ENCODE measurements around the gene MRPS23. TPM values are rescaled to one million over a fixed set of nuclear protein-coding genes. Genes with fewer than 3 reads are reported as not detected.

MRPS23 gene
- total RNA-seq, 5 donors from 2014 or later (not counting 1 experiment from before 2014, with no cell fraction given): 13.3 to 32.3 (median 25.2) TPM

GRCh38 chr17:57880086-57880456 is 30.2 kb upstream of the MRPS23 start:
- Histone ChIP-seq H3K27ac (ENCODE audit: low read length) (no peak overlapping the region), H3K4me1 (ENCODE audit: control insufficient read depth in 1 of 2, extremely low read depth in 1 of 2, insufficient read depth in 2 of 2, low read length in 2 of 2) (peaks cover 0 to 6% of the 10 kb centered on the region in 2 experiments), H3K4me3 (ENCODE audit: control insufficient read depth in 1 of 2, extremely low read depth in 1 of 2, low read length in 1 of 2) (no peak overlapping the region), H3K36me3 (ENCODE audit: control insufficient read depth in 2 of 2, extremely low read depth in 1 of 2, insufficient read depth in 1 of 2, low read length in 1 of 2) (no peaks in the 10 kb centered on the region), H3K27me3 (replicated peaks in 1 of 2; ENCODE audit: control insufficient read depth in 2 of 2, extremely low read depth in 1 of 2, insufficient read depth in 2 of 2, low read length in 1 of 2) (peaks cover 0 to 22% of the 10 kb centered on the region in 2 experiments), H3K9me3 (no peaks in the 10 kb centered on the region)
- Mint-ChIP-seq H3K4me1 (peaks cover 10 to 18% (median 13%) of the 10 kb centered on the region in 3 donors), H3K4me3 (no peak overlapping the region), H3K27me3 (peaks cover 0 to 7% of the 10 kb centered on the region in 2 donors), H3K9me3 (peaks cover 0 to 4% (median 0%) of the 10 kb centered on the region in 3 donors), H3K36me3 (no peaks in the 10 kb centered on the region), H3K27ac (no peak overlapping the region)
- CTCF ChIA-PET: no interaction called here
- DNase-seq: peak in 1 of 35 experiments; percentile 24
- peak; percentile 60 to 92 (median 83) for ATAC-seq (replicated peaks in 1 of 4)
- POLR2A ChIA-PET: interaction anchor here in 1 of 2 donors (0.5 kb wide), 1 partner anchor 52 kb away, joined by 5 read pairs; no protein-coding TSS in a partner anchor
- 12% methylated on average over 7 of the region's 8 CpGs for WGBS (ENCODE audit: insufficient coverage)

- no peak overlapping the region for H3K4me3 ChIP-seq (ENCODE audit: control insufficient read depth in 1 of 2, extremely low read depth in 1 of 2, low read length in 1 of 2)
- H3K27me3 ChIP-seq (replicated peaks in 1 of 2; ENCODE audit: control insufficient read depth in 2 of 2, extremely low read depth in 1 of 2, insufficient read depth in 2 of 2, low read length in 1 of 2): peaks cover 0 to 25% of the 10 kb centered on the region in 2 experiments
- Mint-ChIP-seq H3K9me3 (peaks cover 0 to 4% (median 0%) of the 10 kb centered on the region in 3 donors), H3K27me3 (peaks cover 0 to 10% of the 10 kb centered on the region in 2 donors), H3K27ac (no peak overlapping the region), H3K4me3 (no peak overlapping the region), H3K4me1 (peaks cover 10 to 18% (median 15%) of the 10 kb centered on the region in 3 donors), H3K36me3 (no peaks in the 10 kb centered on the region)
- POLR2A ChIA-PET: no interaction called here
- H3K36me3 ChIP-seq (ENCODE audit: control insufficient read depth in 2 of 2, extremely low read depth in 1 of 2, insufficient read depth in 1 of 2, low read length in 1 of 2): no peaks in the 10 kb centered on the region
- no peaks in the 10 kb centered on the region for H3K9me3 ChIP-seq
- DNase-seq (no peak), ATAC-seq (replicated peaks in 1 of 4) (no peak)
- WGBS (ENCODE audit: insufficient coverage): 39% methylated on average over 2 of the region's 12 CpGs
- no peak overlapping the region for H3K27ac ChIP-seq (ENCODE audit: low read length)
- CTCF ChIA-PET: interaction anchor here in 1 of 2 donors (0.6 kb wide), 1 partner anchor 16 kb away, joined by 6 read pairs; no protein-coding TSS in a partner anchor
- peaks cover 0 to 11% of the 10 kb centered on the region in 2 experiments for H3K4me1 ChIP-seq (ENCODE audit: control insufficient read depth in 1 of 2, extremely low read depth in 1 of 2, insufficient read depth in 2 of 2, low read length in 2 of 2)
Measured at GRCh38 chr17:57879437-57880085, 29.7 kb upstream of the MRPS23 start.

GRCh38 chr17:57877803-57878377 is 28.0 kb upstream of the MRPS23 start:
- Mint-ChIP-seq H3K27me3 (peaks cover 9 to 24% of the 10 kb centered on the region in 2 donors), H3K4me3 (no peak overlapping the region), H3K4me1 (peaks cover 18 to 31% (median 21%) of the 10 kb centered on the region in 3 donors), H3K36me3 (no peaks in the 10 kb centered on the region), H3K9me3 (peaks cover 0 to 4% (median 0%) of the 10 kb centered on the region in 3 donors), H3K27ac (no peak overlapping the region)
- ATAC-seq (replicated peaks in 1 of 4): no peak
- no peaks in the 10 kb centered on the region for H3K36me3 ChIP-seq (ENCODE audit: control insufficient read depth in 2 of 2, extremely low read depth in 1 of 2, insufficient read depth in 1 of 2, low read length in 1 of 2)
- H3K27me3 ChIP-seq (replicated peaks in 1 of 2; ENCODE audit: control insufficient read depth in 2 of 2, extremely low read depth in 1 of 2, insufficient read depth in 2 of 2, low read length in 1 of 2): peaks cover 0 to 42% of the 10 kb centered on the region in 2 experiments
- peaks cover 0 to 24% of the 10 kb centered on the region in 2 experiments for H3K4me1 ChIP-seq (ENCODE audit: control insufficient read depth in 1 of 2, extremely low read depth in 1 of 2, insufficient read depth in 2 of 2, low read length in 2 of 2)
- ChIA-PET CTCF (interaction anchor here in 1 of 2 donors (1.1 kb wide), 1 partner anchor 49 kb away, joined by 4 read pairs; no protein-coding TSS in a partner anchor), POLR2A (no interaction called here)
- 62% methylated on average over 5 of the region's 9 CpGs for WGBS (ENCODE audit: insufficient coverage)
- no peaks in the 10 kb centered on the region for H3K9me3 ChIP-seq
- DNase-seq: no peak
- no peak overlapping the region for H3K27ac ChIP-seq (ENCODE audit: low read length)
- no peak overlapping the region for H3K4me3 ChIP-seq (ENCODE audit: control insufficient read depth in 1 of 2, extremely low read depth in 1 of 2, low read length in 1 of 2)

GRCh38 chr17:57876866-57877237 is 27.0 kb upstream of the MRPS23 start:
- WGBS (ENCODE audit: insufficient coverage): no CpG with 5 or more reads among the region's 2 CpGs
- H3K27me3 Mint-ChIP-seq: peaks cover 11 to 28% of the 10 kb centered on the region in 2 donors

GRCh38 chr17:57876023-57876865 is 26.4 kb upstream of the MRPS23 start:
- WGBS (ENCODE audit: insufficient coverage): 95% methylated on average over 11 of the region's 15 CpGs
- peak overlapping the region in 1 of 3 donors; percentile 34 for H3K4me3 Mint-ChIP-seq
- ChIA-PET POLR2A (no interaction called here), CTCF (no interaction called here)
- Histone ChIP-seq H3K36me3 (ENCODE audit: control insufficient read depth in 2 of 2, extremely low read depth in 1 of 2, insufficient read depth in 1 of 2, low read length in 1 of 2) (no peaks in the 10 kb centered on the region), H3K27me3 (replicated peaks in 1 of 2; ENCODE audit: control insufficient read depth in 2 of 2, extremely low read depth in 1 of 2, insufficient read depth in 2 of 2, low read length in 1 of 2) (peaks cover 0 to 49% of the 10 kb centered on the region in 2 experiments), H3K9me3 (no peaks in the 10 kb centered on the region), H3K27ac (ENCODE audit: low read length) (no peak overlapping the region), H3K4me3 (ENCODE audit: control insufficient read depth in 1 of 2, extremely low read depth in 1 of 2, low read length in 1 of 2) (no peak overlapping the region), H3K4me1 (ENCODE audit: control insufficient read depth in 1 of 2, extremely low read depth in 1 of 2, insufficient read depth in 2 of 2, low read length in 2 of 2) (peaks cover 4 to 24% of the 10 kb centered on the region in 2 experiments)
- no peak overlapping the region for H3K27ac Mint-ChIP-seq
- no peak for DNase-seq
- H3K27me3 Mint-ChIP-seq: peaks cover 11 to 29% of the 10 kb centered on the region in 2 donors
- H3K9me3 Mint-ChIP-seq: no peaks in the 10 kb centered on the region
- no peaks in the 10 kb centered on the region for H3K36me3 Mint-ChIP-seq
- ATAC-seq (replicated peaks in 1 of 4): no peak
- peaks cover 18 to 33% (median 21%) of the 10 kb centered on the region in 3 donors for H3K4me1 Mint-ChIP-seq

More at GRCh38 chr17:57876866-57877237, 27.0 kb upstream of the MRPS23 start:
- DNase-seq (no peak), ATAC-seq (replicated peaks in 1 of 4) (no peak)
- no peak overlapping the region for H3K4me3 ChIP-seq (ENCODE audit: control insufficient read depth in 1 of 2, extremely low read depth in 1 of 2, low read length in 1 of 2)
- Mint-ChIP-seq H3K9me3 (no peaks in the 10 kb centered on the region), H3K27ac (no peak overlapping the region), H3K4me1 (peaks cover 18 to 33% (median 21%) of the 10 kb centered on the region in 3 donors), H3K4me3 (no peak overlapping the region), H3K36me3 (no peaks in the 10 kb centered on the region)
- peaks cover 0 to 51% of the 10 kb centered on the region in 2 experiments for H3K27me3 ChIP-seq (replicated peaks in 1 of 2; ENCODE audit: control insufficient read depth in 2 of 2, extremely low read depth in 1 of 2, insufficient read depth in 2 of 2, low read length in 1 of 2)
- ChIA-PET POLR2A (no interaction called here), CTCF (no interaction called here)
- peaks cover 4 to 24% of the 10 kb centered on the region in 2 experiments for H3K4me1 ChIP-seq (ENCODE audit: control insufficient read depth in 1 of 2, extremely low read depth in 1 of 2, insufficient read depth in 2 of 2, low read length in 2 of 2)
- no peaks in the 10 kb centered on the region for H3K9me3 ChIP-seq
- no peak overlapping the region for H3K27ac ChIP-seq (ENCODE audit: low read length)
- no peaks in the 10 kb centered on the region for H3K36me3 ChIP-seq (ENCODE audit: control insufficient read depth in 2 of 2, extremely low read depth in 1 of 2, insufficient read depth in 1 of 2, low read length in 1 of 2)

All from T-cell (primary cell).